H1 (cell line): ENCODE results near the gene SLIT2. TPM values are rescaled to one million over a fixed set of nuclear protein-coding genes. Genes with fewer than 3 reads are reported as not detected.

Experiments
- CTCF ChIA-PET: fragments of 300-600 bp; sonication (Branson Sonifier 250); formaldehyde crosslinking; loops from one replicate; lab custom pipeline; 2021; ENCODE audit not compliant: partially characterized antibody; lab: Charles Lee
- POLR2A ChIA-PET: fragments of 300-600 bp; sonication (Branson Sonifier 250); formaldehyde crosslinking; loops from one replicate; lab custom pipeline; 2021; ENCODE audit warnings: inconsistent platforms; ENCODE audit not compliant: partially characterized antibody; lab: Charles Lee
- DNase-seq, 2 experiments: peaks; one replicate each; pipeline versions ENCODE4 v3.0.0 to v3.0.0-alpha.2; 2010 to 2022; ENCODE audit warnings: low spot score in 2 of 2, low read depth in 1 of 2, mixed read lengths in 1 of 2
- FAIRE-seq: peaks from 2 replicates; lab custom pipeline; 2011; peaks lifted over from hg19 to GRCh38; lab: Jason Lieb, UNC
- H2AFZ ChIP-seq: 2 replicates; pipeline ENCODE4 v1.8.1; 2012; ENCODE audit warnings: low read length, inconsistent platforms
- H2AK5ac ChIP-seq: 2 replicates; pipeline ENCODE4 v1.6.1; 2013; ENCODE audit warnings: low read depth, low read length
- H2BK120ac ChIP-seq: replicated peaks from 2 replicates; pipeline ENCODE3; 2013; ENCODE audit warnings: low read depth, low read length, inconsistent platforms
- H2BK12ac ChIP-seq: 2 replicates; pipeline ENCODE4 v1.6.1; 2013; ENCODE audit warnings: low read depth, low read length
- H2BK15ac ChIP-seq: 2 replicates; pipeline ENCODE4 v1.6.1; 2013; ENCODE audit warnings: low read length
- H2BK20ac ChIP-seq: 2 replicates; pipeline ENCODE4 v1.6.1; 2013; ENCODE audit warnings: low read length
- H2BK5ac ChIP-seq: 2 replicates; pipeline ENCODE4 v1.6.1; 2013; ENCODE audit warnings: low read depth, low read length
- H3K14ac ChIP-seq: 2 replicates; pipeline ENCODE4 v1.6.1; 2013; ENCODE audit warnings: inconsistent platforms; ENCODE audit not compliant: insufficient read length
- H3K18ac ChIP-seq: 2 replicates; pipeline ENCODE4 v1.6.1; 2013; ENCODE audit warnings: low read length; ENCODE audit errors: extremely low read depth
- H3K23ac ChIP-seq: 2 replicates; pipeline ENCODE4 v1.6.1; 2013; ENCODE audit warnings: inconsistent platforms; ENCODE audit not compliant: insufficient read length
- H3K23me2 ChIP-seq: 2 replicates; pipeline ENCODE4 v1.6.1; 2013; ENCODE audit warnings: low read depth, low read length
- H3K27ac ChIP-seq: 2 replicates; pipeline ENCODE4 v1.6.1; 2011; ENCODE audit warnings: low read depth, low read length, inconsistent platforms
- H3K27me3 ChIP-seq, 4 experiments: replicated peaks in 1 of 4; 1 replicate in 1 of 4; 2 replicates in 3 of 4; pipeline versions ENCODE4 v1.6.1 to v1.8.1; 2011 to 2013; ENCODE audit warnings: low read length in 3 of 4, mild to moderate bottlenecking in 3 of 4, inconsistent platforms in 2 of 4, mixed read lengths in 2 of 4, moderate library complexity in 1 of 4; ENCODE audit not compliant: control insufficient read depth in 3 of 4, insufficient read depth in 3 of 4; ENCODE audit errors: extremely low read depth in 1 of 4
- H3K36me3 ChIP-seq, 4 experiments: 2 replicates each; pipeline versions ENCODE4 v1.6.1 to v1.8.1; 2011 to 2013; ENCODE audit warnings: mild to moderate bottlenecking in 4 of 4, low read length in 3 of 4, moderate library complexity in 2 of 4, control low read depth in 1 of 4, inconsistent platforms in 1 of 4; ENCODE audit not compliant: insufficient read depth in 4 of 4, control insufficient read depth in 2 of 4
- H3K4ac ChIP-seq: replicated peaks from 2 replicates; pipeline ENCODE3; 2013; ENCODE audit warnings: low read length, low read depth, mixed read lengths, inconsistent platforms; ENCODE audit not compliant: insufficient read length
- H3K4me1 ChIP-seq, 4 experiments: replicated peaks in 1 of 4; 1 replicate in 1 of 4; 2 replicates in 3 of 4; pipeline versions ENCODE4 v1.6.1 to v1.8.1; 2011 to 2013; ENCODE audit warnings: low read length in 3 of 4, inconsistent platforms in 2 of 4, mixed read lengths in 1 of 4; ENCODE audit not compliant: insufficient read depth in 4 of 4, control insufficient read depth in 3 of 4
- H3K4me2 ChIP-seq, 2 experiments: 2 replicates each; pipeline versions ENCODE4 v1.6.1 to v1.8.1; 2011 to 2013; ENCODE audit warnings: low read depth in 2 of 2, low read length in 2 of 2, control low read depth in 1 of 2, inconsistent platforms in 1 of 2, mild to moderate bottlenecking in 1 of 2; ENCODE audit not compliant: insufficient read depth in 1 of 2
- H3K4me3 ChIP-seq, 4 experiments: fragments of 200-600, 300-600 bp in 1 of 4; sonication (generic), shearing (Covaris generic), sonication (Bioruptor Twin) in 1 of 4; 2 replicates each; pipeline versions ENCODE4 v1.5.1 to v1.8.1; 2011 to 2016; ENCODE audit warnings: low read length in 4 of 4, low read depth in 3 of 4, control low read depth in 2 of 4, inconsistent platforms in 2 of 4, mild to moderate bottlenecking in 2 of 4, mixed read lengths in 1 of 4, moderate library complexity in 1 of 4; ENCODE audit not compliant: insufficient read depth in 2 of 4; ENCODE audit errors: extremely low read depth in 1 of 4
- H3K56ac ChIP-seq: replicated peaks from 2 replicates; pipeline ENCODE3; 2013; ENCODE audit warnings: low read depth, mild to moderate bottlenecking, mixed read lengths, low read length, inconsistent platforms; ENCODE audit not compliant: insufficient read length
- H3K79me1 ChIP-seq: 2 replicates; pipeline ENCODE4 v1.6.1; 2013; ENCODE audit warnings: low read depth, low read length, control low read depth
- H3K79me2 ChIP-seq, 2 experiments: 2 replicates each; pipeline versions ENCODE4 v1.6.1 to v1.8.1; 2012 to 2013; ENCODE audit warnings: low read length in 2 of 2, mild to moderate bottlenecking in 2 of 2, inconsistent platforms in 1 of 2; ENCODE audit not compliant: insufficient read depth in 2 of 2, control insufficient read depth in 1 of 2
- H3K9ac ChIP-seq, 4 experiments: replicated peaks in 1 of 4; 1 replicate in 1 of 4; 2 replicates in 3 of 4; pipeline versions ENCODE4 v1.6.1 to v1.8.1; 2011 to 2013; ENCODE audit warnings: low read depth in 3 of 4, low read length in 3 of 4, control low read depth in 2 of 4, mild to moderate bottlenecking in 2 of 4, moderate library complexity in 2 of 4, inconsistent platforms in 1 of 4; ENCODE audit errors: extremely low read depth in 1 of 4
- H3K9me3 ChIP-seq, 2 experiments: 2 replicates each; pipeline versions ENCODE4 v1.6.1 to v1.8.1; 2012 to 2013; ENCODE audit warnings: mild to moderate bottlenecking in 2 of 2, moderate library complexity in 2 of 2, control low read depth in 1 of 2, inconsistent platforms in 1 of 2, low read depth in 1 of 2, low read length in 1 of 2, mixed read lengths in 1 of 2; ENCODE audit not compliant: insufficient read depth in 2 of 2
- H4K20me1 ChIP-seq, 2 experiments: replicated peaks in 1 of 2; 2 replicates each; pipeline versions ENCODE3 to v1.8.1; 2011 to 2013; ENCODE audit warnings: inconsistent platforms in 2 of 2, low read length in 2 of 2, mild to moderate bottlenecking in 1 of 2; ENCODE audit not compliant: insufficient read depth in 2 of 2, control insufficient read depth in 1 of 2
- H4K5ac ChIP-seq: 2 replicates; pipeline ENCODE4 v1.6.1; 2013; ENCODE audit warnings: low read length, low read depth, mixed read lengths, inconsistent platforms; ENCODE audit not compliant: insufficient read length
- H4K8ac ChIP-seq: 2 replicates; pipeline ENCODE4 v1.8.0; 2013; ENCODE audit warnings: mild to moderate bottlenecking, moderate library complexity, low read length, inconsistent platforms; ENCODE audit not compliant: insufficient read depth; ENCODE audit errors: extremely low read depth
- H4K91ac ChIP-seq: replicated peaks from 2 replicates; pipeline ENCODE3; 2013; ENCODE audit warnings: low read length, mixed read lengths, inconsistent platforms; ENCODE audit not compliant: insufficient read length
- BCL11A ChIP-seq, 2 experiments: IDR thresholded peaks; one replicate each; pipeline ENCODE4 v1.6.1; 2011; ENCODE audit warnings: low read depth in 2 of 2, low read length in 2 of 2, mild to moderate bottlenecking in 2 of 2
- BRCA1 ChIP-seq: IDR thresholded peaks from 2 replicates; pipeline ENCODE4 v1.6.1; 2012; ENCODE audit warnings: low read depth, low read length, improper control_type of control experiment
- CTCF ChIP-seq, 3 experiments: IDR thresholded peaks; 1 replicate in 2 of 3; 2 replicates in 1 of 3; pipeline versions ENCODE4 v1.5.1 to v1.6.1; 2011; ENCODE audit warnings: low read length in 3 of 3, mild to moderate bottlenecking in 3 of 3, inconsistent platforms in 2 of 3, low read depth in 1 of 3, moderate library complexity in 1 of 3; ENCODE audit not compliant: insufficient read depth in 1 of 3; ENCODE audit errors: control extremely low read depth in 1 of 3
- HDAC6 ChIP-seq: IDR thresholded peaks from one replicate; pipeline ENCODE4 v1.7.1; 2012; ENCODE audit warnings: low read depth, mild to moderate bottlenecking, inconsistent platforms, low read length, moderate library complexity
- JUN ChIP-seq: IDR thresholded peaks from 2 replicates; pipeline ENCODE4 v1.6.1; 2011; ENCODE audit warnings: low read depth, mild to moderate bottlenecking, improper control_type of control experiment, low read length
- NRF1 ChIP-seq: IDR thresholded peaks from 2 replicates; pipeline ENCODE4 v1.6.1; 2011; ENCODE audit warnings: mild to moderate bottlenecking, low read depth, low read length, improper control_type of control experiment
- RNF2 ChIP-seq: fragments of 200-900, 300-1000 bp; sonication (generic); IDR thresholded peaks from 2 replicates; pipeline ENCODE4 v1.7.1; 2016; ENCODE audit warnings: borderline replicate concordance, low read depth, mild to moderate bottlenecking, antibody characterized with exemption, low read length; ENCODE audit not compliant: poor library complexity, severe bottlenecking; ENCODE audit errors: missing control alignments
- SIRT6 ChIP-seq: IDR thresholded peaks from one replicate; pipeline ENCODE4 v1.7.1; 2012; ENCODE audit warnings: low read length, inconsistent platforms
- TBP ChIP-seq: IDR thresholded peaks from 2 replicates; pipeline ENCODE4 v1.6.1; 2011; ENCODE audit warnings: low read depth, low read length, improper control_type of control experiment
- WGBS, 2 experiments: shearing (Covaris generic) in 1 of 2; methylation state at CpG; one replicate each; pipeline versions ENCODE4 v1.1.6 to v1.1.7; 2013 to 2015; ENCODE audit warnings: low lambda C conversion rate in 2 of 2, mixed read lengths in 2 of 2, inconsistent platforms in 1 of 2, low coverage in 1 of 2, missing lambda C conversion rate in 1 of 2; ENCODE audit not compliant: insufficient replicate concordance in 2 of 2, insufficient coverage in 1 of 2, insufficient read length in 1 of 2; ENCODE audit errors: extremely low coverage in 1 of 2, missing lambda C conversion rate in 1 of 2; 5-methylcytosine and 5-hydroxymethylcytosine counted together
- polyA plus RNA-seq, 7 experiments: library from polyadenylated mRNA; depleted of rRNA in 3 of 7; stranded (reverse) in 5 of 7; unstranded in 2 of 7; fragments of >200 nt in 5 of 7; fragments of 200-250 nt in 2 of 7; gene quantifications; 1 replicate in 5 of 7; 2 replicates in 1 of 7; 4 replicates in 1 of 7; pipeline versions ENCODE4 v1.2.1 to v1.2.3, GENCODE V29; 2011 to 2013; ENCODE audit warnings: missing spikeins in 2 of 7, mixed read lengths in 2 of 7
- total RNA-seq: library from RNA; stranded (reverse); fragmentation: NEBNext Ultra II Directional; extraction: Animal tissue kit (Norgen Biotek cat#: 25700); gene quantifications from 2 replicates; pipeline ENCODE4 v1.2.1, GENCODE V29; 2021

The SLIT2 gene
- total and polyA plus RNA-seq, 2 of the 8 experiments (the other 6 are each of a cell fraction or from before 2014, with no cell fraction given) = 2.0 to 13.7 TPM

GRCh38 chr4:20252656-20253282 lies 1.1 kb downstream of the SLIT2 start:
- H4K20me1 ChIP-seq = peaks cover 18 to 25% of the 10 kb centered on the region in 2 experiments
- H4K91ac ChIP-seq = no peak overlapping the region
- POLR2A ChIA-PET = interaction anchor here (0.7 to 3.6 kb wide), 14 partner anchors 9 to 348 kb away, joined by 3 to 19 read pairs (median 4); no protein-coding TSS in a partner anchor
- H2BK120ac ChIP-seq = no peak overlapping the region
- no peaks in the 10 kb centered on the region for H3K36me3 ChIP-seq
- H3K27me3 ChIP-seq = peaks cover 31 to 61% (median 48%) of the 10 kb centered on the region in 4 experiments
- H3K4me2 ChIP-seq = peak overlapping the region; percentile 94 to 99
- CTCF ChIA-PET = interaction anchor here (1.3 to 1.5 kb wide), 3 partner anchors 8 to 25 kb away, joined by 3 to 5 read pairs (median 3); no protein-coding TSS in a partner anchor
- no peak overlapping the region for H4K8ac ChIP-seq
- no peak overlapping the region for H3K56ac ChIP-seq
- H3K9me3 ChIP-seq = no peaks in the 10 kb centered on the region
- no peak overlapping the region for H2BK20ac ChIP-seq
- H3K79me1 ChIP-seq = no peaks in the 10 kb centered on the region
- 1% methylated on average over 37 of the region's 55 CpGs; no CpG with 5 or more reads in 1 of the 2 experiments for WGBS, 2 experiments
- no peak overlapping the region for H4K5ac ChIP-seq
- H2AK5ac ChIP-seq = no peak overlapping the region
- peak in 1 of 2 experiments; percentile 66 for DNase-seq
- H3K79me2 ChIP-seq = no peaks in the 10 kb centered on the region
- 0 out of 2 replicates have a peak overlapping the region, but pooled peaks have one; percentile 81 for H2AFZ ChIP-seq
- H2BK12ac ChIP-seq = peak overlapping the region; percentile 27; the same call in 1 of the 2 replicates
- H2BK15ac ChIP-seq = no peak overlapping the region
- no peak overlapping the region for H2BK5ac ChIP-seq
- H3K27ac ChIP-seq = no peak overlapping the region
- no peak overlapping the region; a peak in 1 of 7 replicates for H3K9ac ChIP-seq
- no peak overlapping the region for H3K4ac ChIP-seq
- no peak overlapping the region for H3K23ac ChIP-seq
- peaks cover 2 to 27% (median 16%) of the 10 kb centered on the region in 4 experiments; a peak in 6 of 7 replicates for H3K4me1 ChIP-seq
- H3K18ac ChIP-seq = peak overlapping the region; percentile 83; the same call in 1 of the 2 replicates
- no peak for FAIRE-seq
- peaks cover 33% of the 10 kb centered on the region for H3K23me2 ChIP-seq
- H3K14ac ChIP-seq = no peak overlapping the region
- H3K4me3 ChIP-seq = peak overlapping the region; percentile 48 to 83 (median 70)
- TF ChIP-seq SIRT6 (no peak), RNF2 (no peak), HDAC6 (no peak), BRCA1 (no peak), NRF1 (no peak), BCL11A (IDR thresholded peaks at IDR 0.05; ENCODE audit: low read depth in 2 of 2, low read length in 2 of 2) (no peak), CTCF (IDR thresholded peaks at IDR 0.05; ENCODE audit: control extremely low read depth in 1 of 3, insufficient read depth in 1 of 3, low read depth in 1 of 3, low read length in 3 of 3) (no peak), TBP (no peak; the same call in 1 of the 2 replicates), JUN (no peak)
